ENCODE results near the gene OR13C8. TPM values are rescaled to one million over a fixed set of nuclear protein-coding genes. Genes with fewer than 3 reads are reported as not detected.

Gene OR13C8
- total and polyA plus RNA-seq, 7 donors = not detected

GRCh38 chr9:104608336-104608735 lies 39.4 kb downstream of the OR13C8 start:
- Histone ChIP-seq H3K27ac (no peak overlapping the region), H3K27me3 (ENCODE audit: insufficient read depth in 3 of 3, low read length in 2 of 3) (no peaks in the 10 kb centered on the region), H3K4me3 (no peak overlapping the region), H3K4me1 (no peaks in the 10 kb centered on the region), H3K9me3 (no peaks in the 10 kb centered on the region), H3K36me3 (ENCODE audit: insufficient read depth in 1 of 2, low read depth in 1 of 2) (no peaks in the 10 kb centered on the region)
- TF ChIP-seq CTCF (IDR thresholded peaks at IDR 0.05) = no peak
- ATAC-seq (no peak), DNase-seq (no peak)
- intact Hi-C loops (cut with DNase I) = no loop called here
- 42 to 49% (median 48%) methylated on average over 1 of the region's 1 CpG for WGBS, 3 donors

DNA sequence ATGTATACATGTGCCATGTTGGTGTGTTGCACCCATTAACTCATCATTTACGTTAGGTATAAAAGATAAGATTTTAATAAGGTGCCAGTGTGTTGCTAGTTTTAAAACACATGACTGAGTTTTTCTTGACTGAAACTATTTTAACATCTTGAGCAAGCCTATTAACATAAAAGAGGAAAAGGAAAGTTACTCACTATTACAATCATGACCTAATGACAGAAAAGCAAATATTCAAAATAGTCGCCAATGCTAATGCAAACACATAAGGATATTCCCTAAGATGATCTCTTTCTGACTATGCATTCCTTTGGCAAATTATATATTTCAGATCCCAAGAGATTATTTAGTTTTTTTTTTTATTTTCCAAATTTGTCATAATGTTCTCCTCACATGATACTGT lies 42.2 kb downstream of the OR13C8 start:
- TF ChIP-seq CTCF (IDR thresholded peaks at IDR 0.05) = no peak
- 75 to 82% (median 78%) methylated on average over 2 of the region's 2 CpGs for WGBS, 3 donors

GRCh38 chr9:104617418-104617817 lies 48.5 kb downstream of the OR13C8 start:
- intact Hi-C loops (cut with DNase I) = no loop called here
- no peak for TF ChIP-seq CTCF (IDR thresholded peaks at IDR 0.05)
- H3K27ac ChIP-seq = no peak overlapping the region

More for the DNA sequence above, 42.2 kb downstream of the OR13C8 start:
- ATAC-seq (no peak), DNase-seq (no peak)
- Histone ChIP-seq H3K27me3 (ENCODE audit: insufficient read depth in 3 of 3, low read length in 2 of 3) (no peaks in the 10 kb centered on the region), H3K36me3 (ENCODE audit: insufficient read depth in 1 of 2, low read depth in 1 of 2) (no peaks in the 10 kb centered on the region), H3K4me3 (no peak overlapping the region), H3K9me3 (no peaks in the 10 kb centered on the region), H3K27ac (no peak overlapping the region), H3K4me1 (no peaks in the 10 kb centered on the region)
- intact Hi-C loops (cut with DNase I) = no loop called here

DNA sequence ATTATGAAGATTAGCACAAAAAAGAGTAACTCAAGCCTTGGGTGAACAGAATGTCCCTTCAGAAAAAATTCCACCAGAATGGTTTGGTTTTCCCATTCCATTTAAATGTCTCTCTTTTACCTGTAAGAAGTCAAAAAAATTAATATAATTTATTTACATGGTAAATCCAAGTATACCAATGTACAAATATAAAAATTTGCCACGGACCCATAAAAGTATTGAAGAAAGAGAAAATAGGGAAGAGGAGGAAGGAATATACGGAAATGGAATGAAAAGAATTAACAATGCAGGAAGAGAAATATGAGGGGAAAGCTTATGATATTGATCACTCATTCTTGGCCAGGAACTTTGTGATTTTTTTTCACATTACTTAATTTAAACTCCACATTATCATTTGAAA lies 49.1 kb downstream of the OR13C8 start, which contains the start of gene OR13C9:
Gene OR13C9, minus strand, starts transcription at position 101 of the 400 bp plus-strand sequence. Its CDS starts 0 bp downstream, at position 101.
- no peak for DNase-seq
- no peak for TF ChIP-seq CTCF (IDR thresholded peaks at IDR 0.05)
- Histone ChIP-seq H3K4me1 (no peaks in the 10 kb centered on the region), H3K36me3 (ENCODE audit: insufficient read depth in 1 of 2, low read depth in 1 of 2) (no peaks in the 10 kb centered on the region), H3K27me3 (ENCODE audit: insufficient read depth in 3 of 3, low read length in 2 of 3) (no peaks in the 10 kb centered on the region), H3K27ac (no peak within 1 kb of the TSS), H3K4me3 (no peak within 1 kb of the TSS), H3K9me3 (no peaks in the 10 kb centered on the region)
- ATAC-seq = no peak
- WGBS, 3 donors = 68 to 77% (median 73%) methylated on average over 2 of the region's 2 CpGs
- intact Hi-C loops (cut with DNase I) = no loop called here

More at GRCh38 chr9:104617418-104617817, 48.5 kb downstream of the OR13C8 start:
- ATAC-seq (no peak), DNase-seq (no peak)
- no peaks in the 10 kb centered on the region for H3K4me1 ChIP-seq
- no peak overlapping the region for H3K4me3 ChIP-seq
- H3K27me3 ChIP-seq (ENCODE audit: insufficient read depth in 3 of 3, low read length in 2 of 3) = no peaks in the 10 kb centered on the region
- no peaks in the 10 kb centered on the region for H3K9me3 ChIP-seq
- H3K36me3 ChIP-seq (ENCODE audit: insufficient read depth in 1 of 2, low read depth in 1 of 2) = no peaks in the 10 kb centered on the region

Other genes with a start within 250 kb of the OR13C8 start
- gene OR13F1, start 64.9 kb upstream of the OR13C8 start, total RNA-seq = not detected
- gene OR13F1, start 64.9 kb upstream of the OR13C8 start, polyA plus RNA-seq = not detected
- not detected for gene OR13C4, start 42.0 kb upstream of the OR13C8 start, total RNA-seq
- gene OR13C4, start 42.0 kb upstream of the OR13C8 start, polyA plus RNA-seq = not detected
- not detected for gene OR13C3, start 32.3 kb upstream of the OR13C8 start, total RNA-seq
- not detected for gene OR13C3, start 32.3 kb upstream of the OR13C8 start, polyA plus RNA-seq
- gene OR13C5, start 30.2 kb downstream of the OR13C8 start, total RNA-seq = not detected
- not detected for gene OR13C5, start 30.2 kb downstream of the OR13C8 start, polyA plus RNA-seq
- gene OR13C2, start 36.5 kb downstream of the OR13C8 start, total RNA-seq = not detected
- not detected for gene OR13C2, start 36.5 kb downstream of the OR13C8 start, polyA plus RNA-seq
- not detected for gene OR13C9, start 49.0 kb downstream of the OR13C8 start, total RNA-seq
- gene OR13C9, start 49.0 kb downstream of the OR13C8 start, polyA plus RNA-seq = not detected
- gene OR13D1, start 125.3 kb downstream of the OR13C8 start, total RNA-seq = not detected
- gene OR13D1, start 125.3 kb downstream of the OR13C8 start, polyA plus RNA-seq = not detected
- 10 to 100 TPM in 2 of 4 donors, 1 to 10 TPM in 2; 4.3 to 19.8 (median 9.7) TPM for gene NIPSNAP3A, start 178.5 kb downstream of the OR13C8 start, total RNA-seq
- 1 to 10 TPM; 7.0 to 9.7 (median 9.3) TPM for gene NIPSNAP3A, start 178.5 kb downstream of the OR13C8 start, polyA plus RNA-seq
- gene NIPSNAP3B, start 195.0 kb downstream of the OR13C8 start, total RNA-seq = 10 to 100 TPM; 15.1 to 20.3 (median 19.1) TPM
- 10 to 100 TPM in 2 of 3 donors, 1 to 10 TPM in 1; 8.6 to 11.1 (median 10.2) TPM for gene NIPSNAP3B, start 195.0 kb downstream of the OR13C8 start, polyA plus RNA-seq

All from psoas muscle (tissue), 8 donors.